PFSK-1 (cell line): Measurements from ENCODE around the gene DTX4.

ENCODE experiments used
- FOXP2 ChIP-seq: optimal IDR thresholded peaks from 2 replicates; pipeline ENCODE3; 2011; ENCODE audit warnings: borderline replicate concordance, control low read depth, inconsistent platforms; ENCODE audit not compliant: insufficient read depth; ENCODE audit errors: extremely low read length, extremely low read depth
- POLR2AphosphoS5 ChIP-seq: IDR thresholded peaks from 2 replicates; pipeline ENCODE4 v1.6.1; 2012; ENCODE audit warnings: low read depth, mild to moderate bottlenecking, control low read depth, low read length, moderate library complexity
- REST ChIP-seq, 2 experiments: IDR thresholded peaks; 2 replicates each; pipeline versions ENCODE4 v1.6.1 to v1.8.0; 2011 to 2012; ENCODE audit warnings: low read depth in 2 of 2, low read length in 2 of 2, control low read depth in 1 of 2, inconsistent platforms in 1 of 2, mild to moderate bottlenecking in 1 of 2, moderate library complexity in 1 of 2; ENCODE audit not compliant: insufficient read depth in 1 of 2
- SIN3A ChIP-seq: IDR thresholded peaks from 2 replicates; pipeline ENCODE4 v1.6.1; 2012; ENCODE audit warnings: mild to moderate bottlenecking, low read length, moderate library complexity, borderline replicate concordance; ENCODE audit not compliant: insufficient read depth
- TAF1 ChIP-seq: IDR thresholded peaks from 2 replicates; pipeline ENCODE4 v1.6.1; 2012; ENCODE audit warnings: low read length, control low read depth, borderline replicate concordance; ENCODE audit not compliant: insufficient read depth

Gene DTX4

GRCh38 chr11:59187035-59187434 is 15.1 kb downstream of the DTX4 start:
- TF ChIP-seq FOXP2 (no peak), POLR2AphosphoS5 (no peak), TAF1 (no peak), SIN3A (no peak), REST (IDR thresholded peaks at IDR 0.05; ENCODE audit: insufficient read depth in 1 of 2, low read depth in 2 of 2, low read length in 2 of 2) (no peak)

DNA sequence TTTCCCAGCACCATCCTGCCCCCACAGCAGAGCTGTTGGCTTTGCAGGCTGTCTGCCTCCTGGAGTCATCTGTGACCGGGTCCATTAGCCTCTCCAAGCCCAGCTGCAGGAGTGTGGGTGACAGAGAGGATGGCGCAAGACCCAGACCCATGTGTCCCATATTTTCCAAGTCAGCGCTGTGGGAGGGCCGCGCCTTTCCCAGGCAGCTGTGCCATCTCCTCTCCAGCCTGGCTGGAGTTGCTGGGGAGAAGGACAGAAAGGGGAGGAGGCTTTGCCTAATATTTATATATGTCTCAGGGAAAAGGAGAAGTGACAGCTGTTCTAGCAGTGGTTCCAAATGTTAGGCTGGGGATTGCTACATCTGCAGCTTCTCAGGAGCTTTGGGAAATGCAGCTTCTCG is 15.7 kb downstream of the DTX4 start:
- no peak for TF ChIP-seq SIN3A
- no peak for TF ChIP-seq FOXP2
- no peak for TF ChIP-seq REST (IDR thresholded peaks at IDR 0.05; ENCODE audit: insufficient read depth in 1 of 2, low read depth in 2 of 2, low read length in 2 of 2)
- no peak for TF ChIP-seq POLR2AphosphoS5
- TF ChIP-seq TAF1: no peak

DNA sequence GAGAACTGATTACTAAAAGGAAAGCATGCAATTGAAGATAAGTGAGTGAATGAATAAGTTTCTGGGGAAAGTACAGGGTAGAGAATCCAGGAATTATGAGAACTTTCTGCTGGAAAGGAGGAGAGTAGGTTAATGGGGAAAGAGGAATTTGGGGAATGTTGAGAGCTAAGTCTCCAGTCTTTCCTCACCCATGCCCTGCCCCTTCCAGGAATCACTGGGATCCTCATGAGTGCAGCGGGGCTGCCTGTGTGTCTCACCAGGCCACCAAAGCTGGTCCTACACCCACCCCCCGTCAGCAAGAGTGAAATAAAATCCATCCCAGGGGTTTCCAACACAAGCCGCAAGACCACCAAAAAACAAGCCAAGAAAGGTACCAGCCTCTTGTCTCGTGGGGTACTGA is 17.0 kb downstream of the DTX4 start:
- TF ChIP-seq POLR2AphosphoS5: no peak
- no peak for TF ChIP-seq REST (IDR thresholded peaks at IDR 0.05; ENCODE audit: insufficient read depth in 1 of 2, low read depth in 2 of 2, low read length in 2 of 2)
- no peak for TF ChIP-seq TAF1
- TF ChIP-seq SIN3A: no peak
- no peak for TF ChIP-seq FOXP2

DNA sequence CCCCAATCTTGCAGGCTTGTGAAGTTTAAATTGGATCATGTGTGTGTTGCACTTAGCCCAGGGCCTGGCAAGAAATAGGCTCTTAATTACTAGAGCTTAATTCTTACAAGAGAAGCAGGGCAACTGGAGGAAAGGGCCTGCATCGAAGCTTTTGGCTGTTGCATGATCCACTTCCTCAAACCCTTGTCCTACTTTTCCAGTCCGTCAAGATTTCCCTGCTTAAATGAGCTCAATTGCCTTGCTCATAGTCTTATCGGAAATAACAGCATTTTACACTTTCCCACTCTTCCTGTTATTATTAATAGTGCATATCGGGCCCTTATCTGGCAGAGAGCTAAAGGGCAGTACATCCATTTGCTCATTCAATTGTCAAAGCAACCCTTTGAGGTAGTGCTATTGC is 18.1 kb downstream of the DTX4 start:
- TF ChIP-seq TAF1 (no peak), FOXP2 (no peak), REST (IDR thresholded peaks at IDR 0.05; ENCODE audit: insufficient read depth in 1 of 2, low read depth in 2 of 2, low read length in 2 of 2) (no peak), SIN3A (no peak), POLR2AphosphoS5 (no peak)

- no peak for TF ChIP-seq REST (IDR thresholded peaks at IDR 0.05; ENCODE audit: insufficient read depth in 1 of 2, low read depth in 2 of 2, low read length in 2 of 2)
- TF ChIP-seq TAF1: no peak
- TF ChIP-seq POLR2AphosphoS5: no peak
- no peak for TF ChIP-seq FOXP2
- no peak for TF ChIP-seq SIN3A
Observed at GRCh38 chr11:59191095-59191494, 19.2 kb downstream of the DTX4 start.
